CD4-positive, alpha-beta memory T cell (primary cell): Measurements from ENCODE around the gene GOLGA3. TPM values are rescaled to one million over a fixed set of nuclear protein-coding genes. Genes with fewer than 3 reads are reported as not detected.

Experiments
- CTCF ChIA-PET: fragments of 350-600 bp; sonication (Branson Sonifier 250); formaldehyde crosslinking; loops from one replicate; lab custom pipeline; 2021; ENCODE audit warnings: inconsistent platforms; ENCODE audit not compliant: partially characterized antibody; lab: Charles Lee
- POLR2A ChIA-PET: fragments of 350-600 bp; sonication (Branson Sonifier 250); formaldehyde crosslinking; loops from one replicate; lab custom pipeline; 2021; ENCODE audit not compliant: partially characterized antibody; lab: Charles Lee
- DNase-seq, 5 donors: peaks; one replicate each; pipeline versions ENCODE4 v3.0.0 to v3.0.0-alpha.2; 2020 to 2022; ENCODE audit warnings: mixed read lengths in 1 of 5
- H3K27ac ChIP-seq: one replicate; pipeline ENCODE4 v1.7.0; 2013; ENCODE audit warnings: low read depth, low read length
- H3K27me3 ChIP-seq: 2 replicates; pipeline ENCODE4 v1.7.0; 2013; ENCODE audit warnings: mild to moderate bottlenecking, low read length, moderate library complexity; ENCODE audit not compliant: insufficient read depth
- H3K36me3 ChIP-seq: 2 replicates; pipeline ENCODE4 v1.7.0; 2013; ENCODE audit warnings: mild to moderate bottlenecking, low read length, moderate library complexity; ENCODE audit not compliant: insufficient read depth
- H3K4me1 ChIP-seq: 2 replicates; pipeline ENCODE4 v1.7.0; 2013; ENCODE audit warnings: mild to moderate bottlenecking, low read length, moderate library complexity; ENCODE audit not compliant: insufficient read depth
- H3K4me3 ChIP-seq, 2 donors: one replicate each; pipeline ENCODE4 v1.7.0; 2013; ENCODE audit warnings: low read length in 2 of 2, mild to moderate bottlenecking in 1 of 2
- H3K9me3 ChIP-seq, 2 donors: one replicate each; pipeline ENCODE4 v1.7.0; 2013; ENCODE audit warnings: low read length in 2 of 2, control low read depth in 1 of 2; ENCODE audit not compliant: control insufficient read depth in 1 of 2
- H3K27ac Mint-ChIP-seq, 7 donors: one replicate each; pipeline ENCODE4 v1.8.0; 2020 to 2021; ENCODE audit warnings: mixed read lengths in 7 of 7, mild to moderate bottlenecking in 6 of 7, inconsistent platforms in 3 of 7, moderate library complexity in 3 of 7
- H3K27me3 Mint-ChIP-seq, 2 donors: one replicate each; pipeline ENCODE4 v1.8.0; 2020 to 2021; ENCODE audit warnings: mixed read lengths in 2 of 2
- H3K36me3 Mint-ChIP-seq, 2 donors: one replicate each; pipeline ENCODE4 v1.8.0; 2020 to 2021; ENCODE audit warnings: mixed read lengths in 2 of 2, inconsistent platforms in 1 of 2, mild to moderate bottlenecking in 1 of 2
- H3K4me1 Mint-ChIP-seq, 4 donors: one replicate each; pipeline ENCODE4 v1.8.0; 2020 to 2021; ENCODE audit warnings: mixed read lengths in 4 of 4, mild to moderate bottlenecking in 1 of 4
- H3K4me3 Mint-ChIP-seq, 8 donors: one replicate each; pipeline ENCODE4 v1.8.0; 2020 to 2021; ENCODE audit warnings: mixed read lengths in 8 of 8, mild to moderate bottlenecking in 7 of 8, moderate library complexity in 6 of 8, inconsistent platforms in 3 of 8
- H3K9me3 Mint-ChIP-seq, 8 donors: one replicate each; pipeline ENCODE4 v1.8.0; 2020 to 2021; ENCODE audit warnings: mixed read lengths in 8 of 8, mild to moderate bottlenecking in 5 of 8, inconsistent platforms in 3 of 8, moderate library complexity in 1 of 8
- intact Hi-C: fragments of 100-400 bp; cut with micrococcal nuclease; formaldehyde crosslinking; loops from one replicate; pipeline ENCODE4 v1.15.1; 2023
- polyA plus RNA-seq, 2 donors: library from polyadenylated mRNA; unstranded; fragments of 300-500 nt; fragmentation: Illumina TruSeq; gene quantifications; one replicate each; pipeline ENCODE4 v1.2.3, GENCODE V29; 2021
- total RNA-seq, 2 experiments: library from RNA; stranded (reverse); gene quantifications; one replicate each; pipeline ENCODE4 v1.2.3, GENCODE V29; 2021

The GOLGA3 gene
- total and polyA plus RNA-seq, 4 experiments from 2014 or later, result 0.35 to 67.6 (median 38.3) TPM

DNA sequence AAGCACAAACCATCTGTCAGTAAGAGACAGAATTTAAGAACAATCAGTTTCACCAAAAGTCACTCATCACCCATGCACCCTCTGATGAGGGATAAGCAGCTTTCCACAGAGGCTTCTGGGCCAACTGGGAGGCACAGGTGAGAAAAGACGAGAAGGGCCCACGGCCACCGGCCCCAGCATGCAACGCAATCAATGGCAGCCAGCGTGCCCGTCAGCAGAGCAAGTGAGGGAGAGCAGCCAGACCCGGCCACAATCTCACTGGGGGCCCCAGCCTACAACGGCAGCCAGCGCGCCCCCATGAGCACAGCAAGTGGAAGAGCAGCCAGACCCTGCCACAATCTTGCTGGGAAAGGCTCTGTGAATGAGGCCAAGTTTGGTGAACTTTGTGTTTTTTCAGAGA is 80.3 kb downstream of the GOLGA3 start:
- POLR2A ChIA-PET, result no interaction called here
- Mint-ChIP-seq H3K9me3 (no peaks in the 10 kb centered on the region), H3K4me1 (peaks cover 0 to 7% (median 2%) of the 10 kb centered on the region in 4 donors), H3K27me3 (no peaks in the 10 kb centered on the region), H3K4me3 (no peak overlapping the region), H3K27ac (no peak overlapping the region), H3K36me3 (peaks cover 48 to 69% of the 10 kb centered on the region in 2 donors)
- CTCF ChIA-PET, result no interaction called here
- intact Hi-C loops, result no loop called here
- no peak overlapping the region for H3K27ac ChIP-seq
- H3K27me3 ChIP-seq, result no peaks in the 10 kb centered on the region
- peaks cover 76% of the 10 kb centered on the region for H3K36me3 ChIP-seq
- H3K4me3 ChIP-seq, result no peak overlapping the region
- H3K4me1 ChIP-seq, result no peaks in the 10 kb centered on the region
- H3K9me3 ChIP-seq, result no peaks in the 10 kb centered on the region
- DNase-seq, result no peak

GRCh38 chr12:132747896-132748295 is 80.8 kb downstream of the GOLGA3 start:
- H3K4me1 Mint-ChIP-seq, result peaks cover under 1 to 7% (median 4%) of the 10 kb centered on the region in 4 donors
- Histone ChIP-seq H3K36me3 (peaks cover 75% of the 10 kb centered on the region), H3K4me3 (no peak overlapping the region), H3K4me1 (no peaks in the 10 kb centered on the region), H3K27ac (no peak overlapping the region), H3K9me3 (no peaks in the 10 kb centered on the region), H3K27me3 (no peaks in the 10 kb centered on the region)
- H3K4me3 Mint-ChIP-seq, result no peak overlapping the region
- intact Hi-C loops, result no loop called here
- no peak overlapping the region for H3K27ac Mint-ChIP-seq
- no peaks in the 10 kb centered on the region for H3K9me3 Mint-ChIP-seq
- peaks cover 51 to 69% of the 10 kb centered on the region in 2 donors for H3K36me3 Mint-ChIP-seq
- no peaks in the 10 kb centered on the region for H3K27me3 Mint-ChIP-seq
- CTCF ChIA-PET, result no interaction called here
- DNase-seq, result no peak
- POLR2A ChIA-PET, result no interaction called here

GRCh38 chr12:132747395-132747794 is 81.3 kb downstream of the GOLGA3 start:
- Mint-ChIP-seq H3K9me3 (no peaks in the 10 kb centered on the region), H3K27me3 (no peaks in the 10 kb centered on the region), H3K27ac (no peak overlapping the region), H3K4me3 (no peak overlapping the region), H3K36me3 (peaks cover 51 to 69% of the 10 kb centered on the region in 2 donors), H3K4me1 (peaks cover 5 to 11% (median 8%) of the 10 kb centered on the region in 4 donors)
- Histone ChIP-seq H3K27ac (no peak overlapping the region), H3K4me3 (no peak overlapping the region), H3K27me3 (no peaks in the 10 kb centered on the region), H3K36me3 (peaks cover 77% of the 10 kb centered on the region), H3K9me3 (no peaks in the 10 kb centered on the region), H3K4me1 (no peaks in the 10 kb centered on the region)
- intact Hi-C loops, result no loop called here
- ChIA-PET CTCF (interaction anchor here (1.2 kb wide), 1 partner anchor 21 kb away, joined by 5 read pairs; no protein-coding TSS in a partner anchor), POLR2A (no interaction called here)
- no peak for DNase-seq

GRCh38 chr12:132746613-132747012 is 82.1 kb downstream of the GOLGA3 start:
- Mint-ChIP-seq H3K27ac (peak overlapping the region in 1 of 7 donors; percentile 6), H3K9me3 (no peaks in the 10 kb centered on the region), H3K36me3 (peaks cover 57 to 75% of the 10 kb centered on the region in 2 donors)

DNA sequence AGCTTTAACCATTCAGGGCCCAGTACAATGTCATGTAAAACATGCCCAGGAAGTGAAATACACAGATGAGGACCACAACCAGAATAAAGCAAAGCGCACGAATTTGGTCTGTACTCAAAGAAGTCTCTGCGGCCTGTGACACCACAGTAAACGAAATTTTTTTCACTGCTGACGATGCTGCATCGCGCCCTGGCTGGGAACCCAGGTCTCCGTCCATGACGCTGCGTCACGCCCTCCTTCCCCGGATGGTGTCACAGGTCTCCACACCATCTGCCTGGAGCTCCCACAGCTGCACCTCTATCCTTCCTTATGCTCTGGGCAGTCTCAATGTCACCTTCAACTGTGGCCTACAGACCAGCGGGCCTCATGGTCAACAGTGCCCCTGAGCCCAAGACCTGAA is 84.8 kb downstream of the GOLGA3 start:
- H3K27me3 ChIP-seq, result no peaks in the 10 kb centered on the region
- intact Hi-C loops, result no loop called here
- POLR2A ChIA-PET, result no interaction called here
- Mint-ChIP-seq H3K27ac (peak overlapping the region in 1 of 7 donors; percentile 17), H3K9me3 (no peaks in the 10 kb centered on the region), H3K4me1 (peaks cover 6 to 12% (median 9%) of the 10 kb centered on the region in 4 donors), H3K36me3 (peaks cover 77 to 84% of the 10 kb centered on the region in 2 donors), H3K4me3 (no peak overlapping the region), H3K27me3 (no peaks in the 10 kb centered on the region)
- no peaks in the 10 kb centered on the region for H3K4me1 ChIP-seq
- H3K36me3 ChIP-seq, result peaks cover 87% of the 10 kb centered on the region
- no peaks in the 10 kb centered on the region for H3K9me3 ChIP-seq
- no peak for DNase-seq
- CTCF ChIA-PET, result no interaction called here
- H3K4me3 ChIP-seq, result no peak overlapping the region
- no peak overlapping the region for H3K27ac ChIP-seq

More at GRCh38 chr12:132746613-132747012, 82.1 kb downstream of the GOLGA3 start:
- Histone ChIP-seq H3K9me3 (no peaks in the 10 kb centered on the region), H3K4me1 (no peaks in the 10 kb centered on the region), H3K4me3 (no peak overlapping the region), H3K27ac (no peak overlapping the region), H3K36me3 (peaks cover 81% of the 10 kb centered on the region), H3K27me3 (no peaks in the 10 kb centered on the region)
- POLR2A ChIA-PET, result no interaction called here
- Mint-ChIP-seq H3K4me1 (peaks cover 6 to 12% (median 9%) of the 10 kb centered on the region in 4 donors), H3K27me3 (no peaks in the 10 kb centered on the region), H3K4me3 (no peak overlapping the region)
- intact Hi-C loops, result no loop called here
- CTCF ChIA-PET, result interaction anchor here (1.2 kb wide), 1 partner anchor 22 kb away, joined by 5 read pairs; no protein-coding TSS in a partner anchor
- no peak for DNase-seq

- H3K4me1 ChIP-seq, result no peaks in the 10 kb centered on the region
- DNase-seq, result no peak
- intact Hi-C loops, result no loop called here
- Mint-ChIP-seq H3K4me1 (peaks cover 6 to 12% (median 9%) of the 10 kb centered on the region in 4 donors), H3K9me3 (no peaks in the 10 kb centered on the region), H3K36me3 (peaks cover 64 to 76% of the 10 kb centered on the region in 2 donors), H3K4me3 (no peak overlapping the region), H3K27me3 (no peaks in the 10 kb centered on the region), H3K27ac (peak overlapping the region in 2 of 7 donors; percentile 15 to 19)
- POLR2A ChIA-PET, result no interaction called here
- no peaks in the 10 kb centered on the region for H3K27me3 ChIP-seq
- no peak overlapping the region for H3K27ac ChIP-seq
- peaks cover 75% of the 10 kb centered on the region for H3K36me3 ChIP-seq
- no peaks in the 10 kb centered on the region for H3K9me3 ChIP-seq
- CTCF ChIA-PET, result no interaction called here
- H3K4me3 ChIP-seq, result no peak overlapping the region
Observed at GRCh38 chr12:132741620-132742019, 87.0 kb downstream of the GOLGA3 start.

DNA sequence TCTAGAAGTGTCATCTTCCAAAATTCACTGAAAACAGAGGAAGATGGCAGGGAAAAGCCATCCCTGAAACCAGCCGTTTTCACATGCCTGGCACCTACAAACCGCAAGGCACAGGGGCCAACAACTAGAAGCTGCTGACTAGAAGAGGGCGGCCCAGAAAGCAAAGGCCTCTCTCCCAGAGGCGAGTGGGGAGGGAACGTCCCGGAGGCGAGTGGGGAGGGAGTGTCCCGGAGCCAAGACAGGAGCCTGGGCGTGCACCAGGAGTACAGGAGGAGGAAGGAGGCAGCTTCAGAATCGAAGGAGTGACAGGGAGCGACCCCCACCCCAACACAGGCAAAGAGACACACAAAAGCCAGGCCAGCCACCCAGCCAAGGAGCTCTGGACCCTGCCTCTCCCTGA is 88.0 kb downstream of the GOLGA3 start:
- Histone ChIP-seq H3K4me1 (no peaks in the 10 kb centered on the region), H3K27ac (no peak overlapping the region), H3K27me3 (no peaks in the 10 kb centered on the region), H3K4me3 (no peak overlapping the region), H3K36me3 (peaks cover 77% of the 10 kb centered on the region), H3K9me3 (no peaks in the 10 kb centered on the region)
- ChIA-PET CTCF (no interaction called here), POLR2A (interaction anchor here (1.2 kb wide), 2 partner anchors 11 to 29 kb away, joined by 3 to 4 read pairs; no protein-coding TSS in a partner anchor)
- H3K27ac Mint-ChIP-seq, result no peak overlapping the region
- H3K9me3 Mint-ChIP-seq, result no peaks in the 10 kb centered on the region
- intact Hi-C loops, result no loop called here
- H3K36me3 Mint-ChIP-seq, result peaks cover 63 to 77% of the 10 kb centered on the region in 2 donors
- no peaks in the 10 kb centered on the region for H3K27me3 Mint-ChIP-seq
- peaks cover 6 to 12% (median 9%) of the 10 kb centered on the region in 4 donors for H3K4me1 Mint-ChIP-seq
- no peak for DNase-seq
- no peak overlapping the region for H3K4me3 Mint-ChIP-seq
